HuH-7.5 (cell line): ENCODE data around the gene SART3.
"Not testable (repeated sequence)": the region's sequence is repeated elsewhere in the genome, so short reads cannot be mapped to it uniquely, and the experiment has no call there.

Experiments used
- DNase-seq: peaks from one replicate; pipeline ENCODE4 v3.0.0; 2011; ENCODE audit warnings: low spot score

SART3 gene

GRCh38 chr12:108561852-108562347 is 927 bp upstream of the SART3 start:
- no peak for DNase-seq

- no peak for DNase-seq
Measured at GRCh38 chr12:108560321-108560721, 652 bp downstream of the SART3 start.

- no peak for DNase-seq
Measured at GRCh38 chr12:108559748-108560147, 1.2 kb downstream of the SART3 start.

- DNase-seq = no peak
Measured at GRCh38 chr12:108559007-108559655, 1.8 kb downstream of the SART3 start.

- DNase-seq = not testable (repeated sequence)
Measured at GRCh38 chr12:108555383-108555782, 5.6 kb downstream of the SART3 start.

- no peak for DNase-seq
Measured at GRCh38 chr12:108553799-108554198, 7.2 kb downstream of the SART3 start.

GRCh38 chr12:108551535-108551934 is 9.4 kb downstream of the SART3 start:
- DNase-seq = no peak

- no peak for DNase-seq
Measured at GRCh38 chr12:108548954-108549521, 11.9 kb downstream of the SART3 start.

- DNase-seq = no peak
Measured at GRCh38 chr12:108547686-108548085, 13.3 kb downstream of the SART3 start.

GRCh38 chr12:108543652-108544051 is 17.3 kb downstream of the SART3 start:
- no peak for DNase-seq

- no peak for DNase-seq
Measured at GRCh38 chr12:108542320-108542719, 18.7 kb downstream of the SART3 start.

GRCh38 chr12:108538616-108539195 is 22.3 kb downstream of the SART3 start:
- no peak for DNase-seq

- DNase-seq = no peak
Measured at GRCh38 chr12:108538146-108538545, 22.8 kb downstream of the SART3 start.

- DNase-seq = no peak
Measured at GRCh38 chr12:108531929-108532848, 28.8 kb downstream of the SART3 start.

- DNase-seq = no peak
Measured at GRCh38 chr12:108530161-108530560, 30.8 kb downstream of the SART3 start.

- DNase-seq = no peak
Measured at GRCh38 chr12:108527166-108527496, 33.8 kb downstream of the SART3 start.

- no peak for DNase-seq
Measured at GRCh38 chr12:108526482-108527165, 34.3 kb downstream of the SART3 start.

GRCh38 chr12:108525681-108526080 is 35.3 kb downstream of the SART3 start:
- DNase-seq = no peak

- DNase-seq = no peak
Measured at GRCh38 chr12:108523365-108523764, 37.6 kb downstream of the SART3 start.

- peak; percentile 29 for DNase-seq
Measured at GRCh38 chr12:108519558-108519957, 41.4 kb downstream of the SART3 start.

GRCh38 chr12:108518716-108519496 is 42.1 kb downstream of the SART3 start:
- no peak for DNase-seq
